HepG2 (cell line): ENCODE results near the gene MLLT10. TPM values are rescaled to one million over a fixed set of nuclear protein-coding genes. Genes with fewer than 3 reads are reported as not detected.

Experiments used
- ARNT ChIP-seq: fragments of 450-650 bp; IDR thresholded peaks from 2 replicates; pipeline ENCODE4 v1.6.1; 2017
- CEBPB ChIP-seq: IDR thresholded peaks from 2 replicates; pipeline ENCODE4 v1.6.1; 2011; ENCODE audit warnings: low read depth, low read length, improper control_type of control experiment, borderline replicate concordance
- CREM ChIP-seq, 2 experiments: sonication (generic) in 1 of 2; formaldehyde crosslinking in 1 of 2; IDR thresholded peaks; 2 replicates each; pipeline versions ENCODE4 v1.4.0 to v1.6.1; 2016 to 2020; ENCODE audit warnings: antibody characterized with exemption in 1 of 2, mild to moderate bottlenecking in 1 of 2, missing genetic modification reagents in 1 of 2
- DPF2 ChIP-seq: sonication (generic); formaldehyde crosslinking; IDR thresholded peaks from 2 replicates; pipeline ENCODE4 v1.4.0; 2020; ENCODE audit warnings: mild to moderate bottlenecking, low read depth, missing genetic modification reagents, borderline replicate concordance
- EHMT2 ChIP-seq: fragments of 200-600 bp; sonication (generic); IDR thresholded peaks from 2 replicates; pipeline ENCODE4 v1.7.0; 2017; ENCODE audit warnings: antibody characterized with exemption, low read depth, low read length, borderline replicate concordance
- LRRFIP1 ChIP-seq: sonication (generic); formaldehyde crosslinking; conservative IDR thresholded peaks from 2 replicates; pipeline ENCODE4 v1.4.0; 2020; ENCODE audit warnings: missing genetic modification reagents
- MEF2D ChIP-seq: sonication (generic); formaldehyde crosslinking; IDR thresholded peaks from 2 replicates; pipeline ENCODE4 v1.5.1; 2020; ENCODE audit warnings: mild to moderate bottlenecking, missing genetic modification reagents
- SALL2 ChIP-seq: sonication (generic); formaldehyde crosslinking; IDR thresholded peaks from 2 replicates; pipeline ENCODE4 v1.8.1; 2023; ENCODE audit warnings: mild to moderate bottlenecking, missing genetic modification reagents, inconsistent platforms
- SNAI1 ChIP-seq: sonication (generic); formaldehyde crosslinking; IDR thresholded peaks from 2 replicates; pipeline ENCODE4 v1.5.0; 2020; ENCODE audit warnings: mild to moderate bottlenecking, missing genetic modification reagents, borderline replicate concordance
- TOE1 ChIP-seq: sonication (generic); formaldehyde crosslinking; IDR thresholded peaks from 2 replicates; pipeline ENCODE4 v1.4.0; 2020; ENCODE audit warnings: mild to moderate bottlenecking, missing genetic modification reagents
- ZNF580 ChIP-seq: IDR thresholded peaks from 2 replicates; pipeline ENCODE4 v1.6.1; 2016; ENCODE audit warnings: low read depth, borderline replicate concordance
- polyA plus RNA-seq, 8 experiments: library from polyadenylated mRNA; depleted of rRNA in 3 of 8; stranded (reverse) in 7 of 8; unstranded in 1 of 8; fragments of >200 nt; fragmentation: Illumina TruSeq in 4 of 8; extraction: Trizol in 4 of 8; gene quantifications; 2 replicates each; pipeline versions ENCODE4 v1.2.1 to v1.2.3, GENCODE V29; 2011 to 2016; ENCODE audit warnings: low read depth in 4 of 8, missing spikeins in 1 of 8, mixed read lengths in 1 of 8; ENCODE audit not compliant: insufficient read depth in 1 of 8
- total RNA-seq, 5 experiments: library from RNA; depleted of rRNA; stranded (reverse); fragments of >200 nt; fragmentation: Illumina TruSeq; extraction: Trizol; gene quantifications; 2 replicates each; pipeline ENCODE4 v1.2.3, GENCODE V29; 2016; ENCODE audit warnings: low read depth in 1 of 5
- TF ChIP-seq, protein P1 (sequence below): sonication (generic); formaldehyde crosslinking; IDR thresholded peaks from 2 replicates; pipeline ENCODE4 v1.9.0; 2021; ENCODE audit warnings: missing genetic modification reagents, borderline replicate concordance
- TF ChIP-seq, protein P2 (sequence below): sonication (generic); formaldehyde crosslinking; IDR thresholded peaks from 2 replicates; pipeline ENCODE4 v1.5.0; 2020; ENCODE audit warnings: mild to moderate bottlenecking, missing genetic modification reagents, borderline replicate concordance
- TF ChIP-seq, protein P3 (sequence below): sonication (generic); formaldehyde crosslinking; IDR thresholded peaks from 2 replicates; pipeline ENCODE4 v1.4.0; 2020; ENCODE audit warnings: missing genetic modification reagents; ENCODE audit errors: not compliant biosample characterization

The MLLT10 gene
- total and polyA plus RNA-seq, 2 of the 13 experiments (the other 11 are each of a cell fraction or from before 2014, with no cell fraction given): 51.3 to 84.1 TPM

DNA sequence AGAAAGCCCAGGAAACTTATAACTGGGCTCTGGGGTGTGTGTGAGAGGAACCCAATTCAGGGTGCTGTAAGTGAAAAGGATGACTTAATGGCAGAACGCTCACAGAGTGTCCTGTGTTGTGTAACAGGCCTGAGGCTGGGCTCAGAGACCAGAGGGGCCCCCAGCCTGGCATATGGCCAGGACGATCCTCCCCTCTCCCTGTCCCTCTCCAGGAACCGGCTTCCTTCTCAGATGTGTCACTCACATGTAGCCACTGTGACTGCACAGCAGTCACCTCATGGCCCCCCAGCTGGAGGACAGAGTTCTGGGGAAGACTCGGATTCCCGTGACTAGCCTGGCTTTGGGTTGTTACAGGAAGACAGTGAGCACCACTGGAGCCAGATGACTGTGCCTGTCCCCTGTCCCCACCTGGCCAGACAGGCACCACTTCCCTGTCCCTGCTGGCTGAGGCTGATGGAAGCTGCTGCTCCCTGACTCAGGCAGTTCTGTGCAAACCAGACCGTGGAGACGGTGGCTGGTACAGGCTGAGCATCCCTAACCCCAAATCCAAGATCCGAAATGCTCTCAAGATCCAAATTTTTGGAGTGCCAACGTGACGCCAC, 220.5 kb downstream of the MLLT10 start (continued):
- TF ChIP-seq, protein P1, sequence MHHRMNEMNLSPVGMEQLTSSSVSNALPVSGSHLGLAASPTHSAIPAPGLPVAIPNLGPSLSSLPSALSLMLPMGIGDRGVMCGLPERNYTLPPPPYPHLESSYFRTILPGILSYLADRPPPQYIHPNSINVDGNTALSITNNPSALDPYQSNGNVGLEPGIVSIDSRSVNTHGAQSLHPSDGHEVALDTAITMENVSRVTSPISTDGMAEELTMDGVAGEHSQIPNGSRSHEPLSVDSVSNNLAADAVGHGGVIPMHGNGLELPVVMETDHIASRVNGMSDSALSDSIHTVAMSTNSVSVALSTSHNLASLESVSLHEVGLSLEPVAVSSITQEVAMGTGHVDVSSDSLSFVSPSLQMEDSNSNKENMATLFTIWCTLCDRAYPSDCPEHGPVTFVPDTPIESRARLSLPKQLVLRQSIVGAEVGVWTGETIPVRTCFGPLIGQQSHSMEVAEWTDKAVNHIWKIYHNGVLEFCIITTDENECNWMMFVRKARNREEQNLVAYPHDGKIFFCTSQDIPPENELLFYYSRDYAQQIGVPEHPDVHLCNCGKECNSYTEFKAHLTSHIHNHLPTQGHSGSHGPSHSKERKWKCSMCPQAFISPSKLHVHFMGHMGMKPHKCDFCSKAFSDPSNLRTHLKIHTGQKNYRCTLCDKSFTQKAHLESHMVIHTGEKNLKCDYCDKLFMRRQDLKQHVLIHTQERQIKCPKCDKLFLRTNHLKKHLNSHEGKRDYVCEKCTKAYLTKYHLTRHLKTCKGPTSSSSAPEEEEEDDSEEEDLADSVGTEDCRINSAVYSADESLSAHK (CRISPR knock-in tag): no peak
- TF ChIP-seq ZNF580 (CRISPR knock-in tag): no peak; the same call in 1 of the 2 replicates
- TF ChIP-seq SALL2 (CRISPR knock-in tag): no peak
- TF ChIP-seq, protein P2, sequence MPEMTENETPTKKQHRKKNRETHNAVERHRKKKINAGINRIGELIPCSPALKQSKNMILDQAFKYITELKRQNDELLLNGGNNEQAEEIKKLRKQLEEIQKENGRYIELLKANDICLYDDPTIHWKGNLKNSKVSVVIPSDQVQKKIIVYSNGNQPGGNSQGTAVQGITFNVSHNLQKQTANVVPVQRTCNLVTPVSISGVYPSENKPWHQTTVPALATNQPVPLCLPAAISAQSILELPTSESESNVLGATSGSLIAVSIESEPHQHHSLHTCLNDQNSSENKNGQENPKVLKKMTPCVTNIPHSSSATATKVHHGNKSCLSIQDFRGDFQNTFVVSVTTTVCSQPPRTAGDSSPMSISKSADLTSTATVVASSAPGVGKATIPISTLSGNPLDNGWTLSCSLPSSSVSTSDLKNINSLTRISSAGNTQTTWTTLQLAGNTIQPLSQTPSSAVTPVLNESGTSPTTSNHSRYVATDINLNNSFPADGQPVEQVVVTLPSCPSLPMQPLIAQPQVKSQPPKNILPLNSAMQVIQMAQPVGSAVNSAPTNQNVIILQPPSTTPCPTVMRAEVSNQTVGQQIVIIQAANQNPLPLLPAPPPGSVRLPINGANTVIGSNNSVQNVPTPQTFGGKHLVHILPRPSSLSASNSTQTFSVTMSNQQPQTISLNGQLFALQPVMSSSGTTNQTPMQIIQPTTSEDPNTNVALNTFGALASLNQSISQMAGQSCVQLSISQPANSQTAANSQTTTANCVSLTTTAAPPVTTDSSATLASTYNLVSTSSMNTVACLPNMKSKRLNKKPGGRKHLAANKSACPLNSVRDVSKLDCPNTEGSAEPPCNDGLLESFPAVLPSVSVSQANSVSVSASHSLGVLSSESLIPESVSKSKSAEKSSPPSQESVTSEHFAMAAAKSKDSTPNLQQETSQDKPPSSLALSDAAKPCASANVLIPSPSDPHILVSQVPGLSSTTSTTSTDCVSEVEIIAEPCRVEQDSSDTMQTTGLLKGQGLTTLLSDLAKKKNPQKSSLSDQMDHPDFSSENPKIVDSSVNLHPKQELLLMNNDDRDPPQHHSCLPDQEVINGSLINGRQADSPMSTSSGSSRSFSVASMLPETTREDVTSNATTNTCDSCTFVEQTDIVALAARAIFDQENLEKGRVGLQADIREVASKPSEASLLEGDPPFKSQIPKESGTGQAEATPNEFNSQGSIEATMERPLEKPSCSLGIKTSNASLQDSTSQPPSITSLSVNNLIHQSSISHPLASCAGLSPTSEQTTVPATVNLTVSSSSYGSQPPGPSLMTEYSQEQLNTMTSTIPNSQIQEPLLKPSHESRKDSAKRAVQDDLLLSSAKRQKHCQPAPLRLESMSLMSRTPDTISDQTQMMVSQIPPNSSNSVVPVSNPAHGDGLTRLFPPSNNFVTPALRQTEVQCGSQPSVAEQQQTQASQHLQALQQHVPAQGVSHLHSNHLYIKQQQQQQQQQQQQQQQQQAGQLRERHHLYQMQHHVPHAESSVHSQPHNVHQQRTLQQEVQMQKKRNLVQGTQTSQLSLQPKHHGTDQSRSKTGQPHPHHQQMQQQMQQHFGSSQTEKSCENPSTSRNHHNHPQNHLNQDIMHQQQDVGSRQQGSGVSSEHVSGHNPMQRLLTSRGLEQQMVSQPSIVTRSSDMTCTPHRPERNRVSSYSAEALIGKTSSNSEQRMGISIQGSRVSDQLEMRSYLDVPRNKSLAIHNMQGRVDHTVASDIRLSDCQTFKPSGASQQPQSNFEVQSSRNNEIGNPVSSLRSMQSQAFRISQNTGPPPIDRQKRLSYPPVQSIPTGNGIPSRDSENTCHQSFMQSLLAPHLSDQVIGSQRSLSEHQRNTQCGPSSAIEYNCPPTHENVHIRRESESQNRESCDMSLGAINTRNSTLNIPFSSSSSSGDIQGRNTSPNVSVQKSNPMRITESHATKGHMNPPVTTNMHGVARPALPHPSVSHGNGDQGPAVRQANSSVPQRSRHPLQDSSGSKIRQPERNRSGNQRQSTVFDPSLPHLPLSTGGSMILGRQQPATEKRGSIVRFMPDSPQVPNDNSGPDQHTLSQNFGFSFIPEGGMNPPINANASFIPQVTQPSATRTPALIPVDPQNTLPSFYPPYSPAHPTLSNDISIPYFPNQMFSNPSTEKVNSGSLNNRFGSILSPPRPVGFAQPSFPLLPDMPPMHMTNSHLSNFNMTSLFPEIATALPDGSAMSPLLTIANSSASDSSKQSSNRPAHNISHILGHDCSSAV (CRISPR knock-in tag): no peak
- peak; percentile 79 for TF ChIP-seq MEF2D (CRISPR knock-in tag)
- TF ChIP-seq TOE1: no peak
- TF ChIP-seq ARNT: no peak
- TF ChIP-seq SNAI1 (CRISPR knock-in tag): no peak
- TF ChIP-seq, protein P3, sequence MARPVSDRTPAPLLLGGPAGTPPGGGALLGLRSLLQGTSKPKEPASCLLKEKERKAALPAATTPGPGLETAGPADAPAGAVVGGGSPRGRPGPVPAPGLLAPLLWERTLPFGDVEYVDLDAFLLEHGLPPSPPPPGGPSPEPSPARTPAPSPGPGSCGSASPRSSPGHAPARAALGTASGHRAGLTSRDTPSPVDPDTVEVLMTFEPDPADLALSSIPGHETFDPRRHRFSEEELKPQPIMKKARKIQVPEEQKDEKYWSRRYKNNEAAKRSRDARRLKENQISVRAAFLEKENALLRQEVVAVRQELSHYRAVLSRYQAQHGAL (CRISPR knock-in tag): no peak
- TF ChIP-seq CREM (IDR thresholded peaks at IDR 0.05): no peak
- TF ChIP-seq CREM (CRISPR knock-in tag; IDR thresholded peaks at IDR 0.05): no peak
- TF ChIP-seq EHMT2: no peak
- no peak for TF ChIP-seq LRRFIP1 (CRISPR knock-in tag)
- TF ChIP-seq DPF2 (CRISPR knock-in tag): 0 out of 2 replicates have a peak, but pooled peaks have one; percentile 18
- TF ChIP-seq CEBPB: peak; percentile 91
